Caki2 (cell line): ENCODE results near the gene CCR7. TPM values are rescaled to one million over a fixed set of nuclear protein-coding genes. Genes with fewer than 3 reads are reported as not detected.

Source experiments
- DNase-seq: peaks from one replicate; pipeline ENCODE4 v3.0.0-alpha.2; 2015; ENCODE audit warnings: low read depth
- in situ Hi-C: cut with HindIII; loops from 2 replicates; pipeline ENCODE4 v1.10.0; 2016; ENCODE audit warnings: low sequenced_read_pairs, low pct_unique_long_range_greater_than_20kb, mixed read lengths
- total RNA-seq: library from RNA; depleted of rRNA; stranded (reverse); fragments of >200 nt; shearing (Covaris generic); gene quantifications from 2 replicates; pipeline ENCODE4 v1.2.3, GENCODE V29; 2014; ENCODE audit warnings: low replicate concordance; rRNA removed

Gene CCR7, protein sequence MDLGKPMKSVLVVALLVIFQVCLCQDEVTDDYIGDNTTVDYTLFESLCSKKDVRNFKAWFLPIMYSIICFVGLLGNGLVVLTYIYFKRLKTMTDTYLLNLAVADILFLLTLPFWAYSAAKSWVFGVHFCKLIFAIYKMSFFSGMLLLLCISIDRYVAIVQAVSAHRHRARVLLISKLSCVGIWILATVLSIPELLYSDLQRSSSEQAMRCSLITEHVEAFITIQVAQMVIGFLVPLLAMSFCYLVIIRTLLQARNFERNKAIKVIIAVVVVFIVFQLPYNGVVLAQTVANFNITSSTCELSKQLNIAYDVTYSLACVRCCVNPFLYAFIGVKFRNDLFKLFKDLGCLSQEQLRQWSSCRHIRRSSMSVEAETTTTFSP
- total RNA-seq: not detected in 2 replicates

DNA sequence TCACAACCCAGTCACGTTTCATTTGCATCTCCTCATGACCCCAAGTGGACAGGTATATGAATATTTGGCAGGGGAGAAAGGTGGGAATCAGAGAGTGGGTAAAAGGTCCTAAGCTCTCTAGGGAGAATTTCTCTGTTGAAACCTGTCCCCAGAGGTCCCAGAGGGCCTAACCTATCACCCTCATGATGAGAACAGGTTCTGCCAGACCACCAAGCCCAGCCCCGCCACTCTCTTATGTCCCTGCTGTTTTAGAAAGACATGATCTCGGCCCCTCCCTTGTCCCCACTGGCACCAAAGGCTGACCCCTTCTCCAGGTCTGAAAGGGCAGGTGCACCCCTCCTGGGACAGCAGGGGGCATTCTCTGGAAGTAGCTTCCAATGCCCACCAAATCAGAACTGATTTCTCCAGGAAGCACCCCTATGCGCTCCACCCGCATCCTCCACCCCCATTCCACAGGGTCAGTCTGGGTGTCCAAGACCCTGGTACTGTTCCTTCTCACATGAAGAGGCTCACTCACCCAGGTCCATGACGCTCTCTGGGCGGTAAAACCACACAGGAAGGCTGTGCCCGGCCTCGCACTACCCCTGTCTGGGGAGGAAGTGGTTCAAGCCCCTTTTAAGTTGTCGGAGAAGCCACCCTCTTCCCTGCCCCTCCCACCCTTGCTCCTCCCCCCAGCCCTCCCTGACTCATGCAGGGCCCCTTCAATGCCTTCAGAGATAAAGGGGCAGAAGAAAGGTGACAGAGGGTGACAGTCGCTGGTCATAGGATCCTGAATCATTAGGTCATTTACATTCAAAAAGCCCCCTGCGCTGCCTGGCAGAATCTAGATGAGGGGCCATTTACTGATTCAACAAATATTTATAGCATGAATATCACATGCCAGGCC, at the start of gene CCR7:
TSS of gene CCR7 (minus strand) at position 590 of the 886 bp plus-strand sequence. CDS start at position 527, 63 bp downstream.
- no peak for DNase-seq
- in situ Hi-C loops: no loop called here

DNA sequence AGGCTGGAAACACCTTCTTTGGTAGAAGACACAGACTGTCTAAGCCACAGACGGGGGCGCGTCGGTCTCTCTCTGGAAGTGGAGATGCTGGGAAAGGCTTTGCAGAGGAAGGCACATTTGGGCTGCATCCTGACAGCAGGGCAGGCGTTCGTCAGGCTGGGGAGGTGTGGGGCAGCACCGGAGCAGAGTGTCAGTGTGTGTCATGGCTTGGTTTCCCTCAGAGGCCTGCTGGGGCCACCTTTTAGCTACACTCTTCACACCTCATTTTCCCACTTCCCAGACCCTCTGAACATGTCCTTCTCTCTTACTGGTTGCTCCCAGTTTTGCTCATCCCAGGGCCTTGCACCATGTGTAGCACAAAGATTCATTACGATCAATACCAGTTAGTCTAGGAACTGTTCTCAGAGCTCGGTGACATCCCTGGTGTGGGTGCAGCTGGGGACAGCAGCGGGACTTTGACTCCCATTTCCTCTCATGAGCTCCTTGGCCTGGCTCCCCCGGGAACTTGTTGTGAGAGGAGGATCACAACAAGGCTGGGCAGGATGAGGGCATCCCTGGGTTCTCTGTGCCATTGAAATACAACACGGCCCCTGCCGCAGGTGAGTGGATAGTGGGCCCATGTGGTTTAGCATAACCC, 49.3 kb upstream of the CCR7 start:
- in situ Hi-C loops: no loop called here
- no peak for DNase-seq

DNA sequence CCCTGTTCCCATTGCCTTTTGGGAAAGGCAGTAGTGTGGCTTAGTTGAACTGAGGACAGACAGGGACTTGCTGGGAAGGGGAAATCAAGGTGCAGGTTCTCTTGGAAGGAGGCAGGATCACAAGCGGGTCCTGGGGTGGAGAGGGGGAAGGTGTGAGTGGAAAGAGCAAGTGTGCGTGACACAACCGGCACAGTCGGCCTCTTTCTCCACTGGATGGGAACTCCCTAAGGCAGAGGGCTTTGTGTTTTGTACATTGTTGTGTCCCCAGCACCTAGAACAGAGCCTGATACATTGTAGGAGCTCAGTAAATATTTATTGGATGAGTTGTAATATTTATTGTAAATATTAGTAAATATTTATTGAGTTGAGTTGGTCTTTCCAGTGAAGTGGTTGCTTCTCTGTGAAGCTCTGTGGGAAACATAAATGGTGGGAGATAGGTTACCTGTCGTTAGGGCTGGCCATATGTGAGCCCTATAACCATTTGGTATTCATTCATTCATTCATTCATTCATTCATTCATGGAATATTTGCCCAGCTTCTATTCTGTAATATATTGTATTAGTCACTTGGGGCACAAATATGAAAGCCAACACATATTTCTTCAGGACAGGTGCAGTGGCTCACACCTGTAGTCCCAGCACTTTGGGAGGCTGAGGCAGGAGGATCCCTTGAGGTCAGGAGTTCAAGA, 48.3 kb upstream of the CCR7 start:
- DNase-seq: no peak
- in situ Hi-C loops: no loop called here

DNA sequence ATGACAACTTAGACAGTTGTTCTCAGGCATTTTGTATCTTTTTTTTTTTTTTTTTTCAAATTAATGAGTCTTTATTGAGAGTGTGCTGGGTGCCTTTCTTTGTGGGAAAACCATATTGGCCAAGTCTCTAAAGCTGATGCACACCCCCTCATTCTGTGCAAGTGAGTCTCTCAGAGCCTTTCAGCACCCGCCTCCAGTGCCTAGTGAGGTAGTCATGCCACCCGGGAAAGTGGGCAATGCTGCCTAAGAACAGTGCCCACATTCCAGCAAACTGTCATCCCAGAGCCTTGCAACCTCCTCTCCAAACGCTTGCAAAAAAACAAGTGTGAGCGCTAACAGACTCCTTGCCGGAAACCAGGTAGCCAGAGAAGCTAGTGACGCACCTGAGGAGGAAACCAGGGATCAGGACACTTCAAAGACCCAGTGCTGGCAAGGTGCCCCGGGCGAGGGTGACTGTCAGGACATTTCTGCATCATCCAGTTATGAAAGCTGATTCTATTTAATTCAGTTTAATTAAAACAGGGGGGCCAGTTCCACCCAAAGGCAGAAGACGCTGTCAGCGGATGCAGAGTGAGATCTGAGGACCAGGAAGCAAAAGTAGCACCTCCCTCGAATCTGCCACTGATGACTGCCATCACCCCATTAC, 47.5 kb upstream of the CCR7 start:
- in situ Hi-C loops: no loop called here
- DNase-seq: no peak

DNA sequence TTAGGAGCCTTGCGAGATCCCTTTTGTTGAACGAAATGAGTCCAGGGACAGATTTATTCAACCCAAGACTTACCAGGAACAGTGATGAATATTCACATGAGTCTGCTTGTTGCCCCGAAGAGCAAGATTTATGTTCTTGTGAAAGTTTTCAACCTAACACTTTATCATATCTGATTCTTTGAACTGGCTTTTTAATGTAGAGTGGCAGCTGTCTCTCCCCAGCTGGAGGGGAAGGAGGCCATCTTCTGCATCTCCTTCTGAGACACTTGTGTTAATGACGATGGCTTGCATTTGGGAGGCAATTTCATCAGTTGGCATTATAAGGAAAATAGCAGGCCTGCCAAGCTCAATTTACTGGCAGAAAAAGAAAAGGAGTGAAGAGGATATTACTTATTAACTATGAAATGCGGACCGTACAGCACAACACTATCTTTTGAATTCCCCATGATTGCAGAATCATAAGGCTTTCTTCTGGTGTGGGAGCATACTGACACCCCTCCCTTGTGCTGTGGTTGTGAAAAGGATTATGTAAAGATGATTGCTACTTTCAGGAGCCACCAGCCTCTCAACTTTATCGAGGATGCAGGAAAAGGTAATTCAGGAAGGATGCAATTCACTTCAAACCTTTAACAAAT, 46.7 kb upstream of the CCR7 start:
- DNase-seq: no peak
- in situ Hi-C loops: no loop called here

DNA sequence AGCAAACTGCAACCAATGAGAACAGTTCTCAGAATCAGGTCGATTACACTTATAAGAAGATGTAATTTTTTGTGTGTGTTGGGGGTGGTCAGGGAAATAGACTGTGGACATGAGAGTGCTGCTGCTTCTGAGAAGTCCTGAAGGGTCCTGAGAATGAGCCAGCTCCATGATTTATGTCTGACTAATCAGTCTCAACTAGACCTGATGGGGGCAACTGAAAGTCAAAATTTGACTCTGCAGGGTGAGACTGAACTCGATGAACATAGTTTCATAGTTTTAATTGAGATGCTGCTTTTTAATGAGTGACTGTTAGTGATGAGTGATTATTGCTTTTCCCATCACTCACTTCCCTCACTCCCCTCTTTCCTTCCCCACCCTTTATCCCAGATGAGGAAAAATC, 45.1 kb upstream of the CCR7 start:
- in situ Hi-C loops: no loop called here

DNA sequence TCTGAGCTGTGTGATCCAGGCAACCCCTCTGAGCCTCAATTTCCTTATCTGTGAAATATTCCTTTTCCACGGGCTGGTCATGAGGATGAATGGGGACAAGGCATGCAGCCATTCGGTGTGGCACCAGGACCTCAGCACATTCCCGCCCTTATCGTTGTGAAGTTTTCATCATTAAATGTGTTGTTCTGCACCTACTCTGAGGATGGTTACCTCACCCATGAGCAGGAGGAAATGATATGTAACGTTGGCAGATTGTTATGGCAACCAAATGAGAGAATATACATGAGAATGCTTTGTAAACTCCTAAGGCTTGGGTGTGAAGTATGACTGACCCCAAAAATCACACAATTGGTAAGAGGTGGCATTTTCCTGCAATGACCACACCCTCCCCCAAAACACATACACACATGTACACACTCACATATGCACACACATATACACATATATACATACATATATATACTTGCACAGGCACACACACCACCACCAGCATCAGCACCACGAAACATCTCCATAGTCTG, 42.8 kb upstream of the CCR7 start:
- in situ Hi-C loops: no loop called here
- no peak for DNase-seq

More for the DNA sequence above, 45.1 kb upstream of the CCR7 start:
- DNase-seq: no peak

DNA sequence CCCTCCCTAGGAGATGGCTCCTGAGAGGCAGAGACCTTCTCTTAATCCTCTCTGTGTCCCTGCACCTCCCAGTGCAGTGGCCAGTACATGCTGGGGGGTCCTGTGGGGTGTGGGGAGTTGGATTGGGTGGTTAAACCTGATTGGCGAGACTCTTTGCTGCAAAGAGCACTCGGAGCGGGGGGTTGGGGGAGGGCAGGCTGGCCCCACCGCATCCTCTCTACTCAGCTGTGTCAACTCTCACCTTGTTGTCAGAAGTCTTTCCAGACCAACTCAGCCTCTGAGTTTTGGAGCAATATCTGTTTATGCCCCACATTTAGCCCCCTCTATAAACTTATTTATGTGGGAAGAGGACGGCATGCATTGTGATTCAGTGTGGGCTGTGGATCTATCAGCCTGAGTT, 42.4 kb upstream of the CCR7 start:
- no peak for DNase-seq
- in situ Hi-C loops: no loop called here

DNA sequence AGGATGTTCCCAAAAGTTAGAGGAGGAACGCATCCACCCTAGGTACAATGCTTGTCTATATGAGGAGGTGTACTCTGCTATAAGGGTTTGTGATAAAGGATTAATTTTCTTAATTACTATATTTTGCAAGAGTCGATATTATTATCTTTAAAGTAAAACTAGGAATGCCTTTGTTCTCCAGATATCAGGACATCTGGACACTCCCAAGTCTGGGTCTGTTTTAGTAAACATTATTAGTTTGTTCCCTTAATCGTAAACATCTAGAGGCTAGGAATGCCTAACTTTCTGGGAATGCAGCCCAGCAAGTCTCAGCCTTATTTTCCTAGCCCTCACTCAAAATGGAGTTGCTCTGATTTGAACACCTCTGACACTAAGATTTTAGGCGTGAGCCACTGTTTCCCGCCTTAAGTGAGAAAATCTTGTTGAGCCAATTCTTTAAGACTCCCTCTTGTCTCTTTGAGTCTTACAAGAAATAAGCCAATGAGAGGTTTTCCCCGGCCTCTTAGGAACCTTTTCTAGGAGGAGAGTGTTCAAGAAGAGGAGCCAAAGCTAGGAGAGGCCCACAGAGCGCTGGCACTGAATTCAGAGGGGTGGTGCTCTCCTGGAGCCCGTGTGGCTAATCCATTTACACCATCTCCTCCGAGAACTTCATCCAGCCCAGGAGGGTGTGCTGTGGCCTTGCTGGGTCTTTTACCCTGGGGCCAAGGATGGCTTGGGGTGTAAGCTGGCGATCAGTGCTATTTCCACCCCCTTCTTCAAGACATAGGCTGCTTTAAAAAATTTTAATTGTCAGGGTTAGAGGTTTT, 41.5 kb upstream of the CCR7 start:
- DNase-seq: no peak
- in situ Hi-C loops: no loop called here

DNA sequence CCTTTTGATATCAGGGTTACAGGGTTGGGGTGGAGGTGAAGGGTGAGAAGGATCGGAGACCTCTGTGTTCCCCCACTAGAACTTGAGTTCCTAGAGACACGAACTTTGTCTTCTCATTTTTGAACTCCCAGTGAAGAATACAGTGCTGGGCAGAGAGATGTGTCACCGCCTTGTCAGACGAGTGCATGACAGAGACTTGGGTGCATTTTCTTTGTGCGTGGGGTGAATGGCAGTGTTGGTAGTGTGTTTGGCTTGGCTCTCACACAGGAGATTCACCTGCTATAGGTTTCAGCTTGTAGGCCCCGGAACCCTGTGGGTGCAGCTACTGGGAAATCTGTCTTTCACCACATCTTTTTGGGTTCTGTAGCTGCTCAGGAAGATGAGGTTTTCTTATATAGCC, 40.0 kb upstream of the CCR7 start:
- in situ Hi-C loops: no loop called here

DNA sequence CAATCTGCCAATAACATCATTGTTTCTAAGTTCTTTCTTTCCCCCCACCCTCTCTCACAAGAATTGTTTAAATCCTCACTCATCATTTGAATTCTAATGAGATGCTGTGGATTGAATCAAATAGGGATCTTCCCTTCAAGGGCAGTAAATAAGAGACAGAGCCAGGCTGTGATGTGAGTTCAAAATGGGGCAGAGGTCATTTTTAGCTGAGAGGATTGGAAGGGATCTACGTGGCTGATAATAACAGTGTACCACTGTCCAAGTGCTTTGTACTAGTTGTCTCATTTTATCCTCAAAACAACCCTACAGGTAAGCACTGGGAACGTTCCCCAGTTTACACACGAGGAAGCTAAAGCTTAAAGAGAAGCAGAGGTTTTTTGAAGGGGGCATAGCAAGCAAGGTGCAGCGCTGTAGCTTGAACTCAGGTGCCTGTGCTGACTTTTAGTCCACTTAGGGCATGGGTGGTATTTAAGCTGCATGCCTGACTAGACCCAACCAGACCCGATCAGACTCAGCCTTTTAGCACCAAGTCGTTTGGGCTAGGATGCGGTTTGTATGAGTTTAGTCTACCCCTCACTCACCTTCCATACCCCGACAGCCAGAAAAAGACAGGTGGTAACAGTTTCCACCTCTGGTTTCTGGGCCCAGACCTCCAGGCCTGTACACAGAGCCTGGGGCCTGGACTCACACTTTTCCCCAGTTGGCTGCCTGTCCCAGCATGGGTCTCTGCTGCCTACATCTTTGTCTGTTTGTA, 39.2 kb upstream of the CCR7 start:
- in situ Hi-C loops: no loop called here

More for the DNA sequence above, 40.0 kb upstream of the CCR7 start:
- no peak for DNase-seq

DNA sequence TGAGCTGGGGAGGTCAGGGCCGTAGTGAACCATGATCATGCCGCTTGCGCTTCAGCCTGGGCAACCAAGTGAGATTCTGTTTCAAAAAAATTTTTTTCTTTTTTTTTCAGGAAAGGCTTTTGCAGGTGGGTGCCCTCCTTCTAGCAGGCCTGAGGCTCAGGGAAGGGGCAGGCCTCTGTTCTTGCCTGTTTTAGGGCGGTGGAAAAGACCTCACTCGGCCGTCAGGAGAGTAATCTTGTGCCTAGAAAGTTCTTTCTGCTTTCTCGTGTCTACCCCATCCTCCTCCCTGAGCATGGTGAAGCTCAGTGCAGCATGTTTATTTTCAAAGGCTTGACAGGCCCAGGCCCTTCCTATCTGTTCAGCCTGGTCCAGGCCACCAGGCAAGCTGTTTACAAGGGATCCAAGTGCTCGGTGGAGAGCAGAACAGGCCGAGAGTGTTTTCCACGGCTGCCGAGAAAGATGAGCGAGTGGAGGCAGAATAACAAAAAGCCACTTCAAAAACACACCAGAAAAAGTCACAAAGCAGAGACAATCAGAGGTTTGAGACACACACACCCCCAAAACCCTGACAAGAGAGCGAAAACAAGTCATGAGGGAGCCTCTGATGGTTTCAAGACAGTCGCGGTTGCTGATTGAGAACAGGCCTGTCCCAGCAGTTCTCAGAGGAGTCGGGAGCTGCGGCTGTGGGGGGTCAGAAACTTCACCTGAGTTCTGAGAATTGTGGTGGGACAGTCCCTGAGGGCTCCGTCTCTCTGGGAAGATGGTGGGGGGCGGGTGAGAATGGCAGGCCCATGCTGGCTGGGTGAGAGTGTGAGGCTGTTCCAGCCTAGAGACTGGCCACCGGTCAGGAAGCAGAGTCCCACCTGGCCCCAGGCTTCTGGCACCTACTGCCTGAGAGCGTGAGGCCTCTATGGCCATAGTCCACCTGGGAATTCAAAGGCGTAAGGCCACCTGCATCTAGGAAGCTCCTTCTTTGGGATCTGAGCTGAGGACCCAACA, 37.5 kb upstream of the CCR7 start:
- in situ Hi-C loops: no loop called here

More for the DNA sequence above, 39.2 kb upstream of the CCR7 start:
- DNase-seq: no peak

DNA sequence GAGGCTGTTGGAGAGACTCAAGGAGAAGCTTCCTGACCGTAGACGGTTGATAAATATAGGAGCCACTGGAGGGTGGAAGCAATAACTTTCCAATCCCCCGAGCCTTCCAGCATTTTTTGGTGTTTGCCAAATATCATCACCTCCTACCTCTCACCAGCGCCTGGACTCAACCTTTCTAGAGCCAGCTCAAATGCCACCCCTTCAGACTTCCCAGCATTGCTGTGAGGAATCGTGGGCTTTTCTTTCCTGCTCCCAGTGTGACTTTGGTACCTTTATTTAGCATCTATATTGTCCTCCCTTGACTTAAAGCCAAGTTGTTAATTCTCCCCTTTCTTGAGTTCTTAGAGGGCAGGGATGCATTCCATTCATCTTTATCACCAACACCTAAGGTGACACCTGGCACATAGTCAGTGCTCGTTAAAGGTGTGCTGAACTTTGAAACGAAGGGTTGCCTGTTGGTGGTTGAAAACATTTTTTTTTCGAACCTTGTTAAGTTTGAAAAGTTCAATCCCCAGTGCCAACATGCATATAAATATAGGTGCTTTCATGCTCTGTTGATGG, 35.3 kb upstream of the CCR7 start:
- no peak for DNase-seq
- in situ Hi-C loops: no loop called here

More for the DNA sequence above, 37.5 kb upstream of the CCR7 start:
- DNase-seq: no peak

DNA sequence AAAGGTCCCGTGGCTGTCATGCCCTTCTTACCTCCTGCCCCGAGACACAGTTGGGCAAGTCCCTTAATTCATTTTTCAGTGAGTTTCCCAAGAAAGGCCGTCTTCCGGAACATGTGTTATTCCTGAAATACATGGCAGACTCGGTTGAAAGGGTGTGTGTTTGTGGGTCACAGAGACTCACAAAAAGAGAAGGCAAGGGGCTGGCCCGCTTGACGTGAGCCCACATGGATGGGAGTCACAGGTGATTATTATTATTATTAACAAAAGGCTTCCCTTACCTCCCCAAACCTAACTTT, 34.1 kb upstream of the CCR7 start:
- in situ Hi-C loops: no loop called here
- no peak for DNase-seq
